HG03354 (cell line): Measurements from ENCODE around the gene TMTC3.
"Not testable (repeated sequence)": the region's sequence is repeated elsewhere in the genome, so short reads cannot be mapped to it uniquely, and the experiment has no call there.

Experiments
- ATAC-seq: cut with Tn5 transposase; IDR thresholded peaks from one replicate; pipeline ENCODE4 v1.9.1; 2021; ENCODE audit warnings: mild to moderate bottlenecking; ENCODE audit not compliant: unreplicated experiment, poor library complexity, severe bottlenecking

TMTC3 gene

GRCh38 chr12:88141774-88142609, at the start of gene TMTC3, which contains the start of gene CEP290:
Gene TMTC3, plus strand, starts transcription at chr12:88142307. Its CDS starts 6,009 bp downstream, at chr12:88148316.
Gene CEP290, minus strand, starts transcription at chr12:88142088. Its CDS starts 781 bp downstream, at chr12:88141307.
- ATAC-seq: peak; percentile 94

DNA sequence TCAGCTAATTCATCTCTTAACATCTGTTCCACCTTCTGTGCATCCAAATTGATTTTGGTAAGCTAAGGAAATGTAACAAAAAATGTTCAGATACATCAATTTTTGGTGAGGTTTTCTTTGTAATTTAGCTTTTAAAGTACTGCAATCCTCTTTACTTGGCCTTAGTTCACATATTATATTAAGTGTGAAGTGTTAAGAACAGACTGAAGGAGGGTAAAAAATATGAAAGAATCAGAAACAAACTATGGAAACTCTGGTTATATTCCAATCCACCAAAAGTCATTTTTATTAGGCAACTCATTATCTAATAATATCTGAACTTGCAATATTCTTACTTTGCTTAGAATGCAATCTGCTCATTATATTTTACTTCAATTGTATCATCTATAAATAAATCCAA, 49.3 kb upstream of the TMTC3 start:
- ATAC-seq: no peak

- no peak for ATAC-seq
Observed at GRCh38 chr12:88093573-88093972, 48.5 kb upstream of the TMTC3 start.

DNA sequence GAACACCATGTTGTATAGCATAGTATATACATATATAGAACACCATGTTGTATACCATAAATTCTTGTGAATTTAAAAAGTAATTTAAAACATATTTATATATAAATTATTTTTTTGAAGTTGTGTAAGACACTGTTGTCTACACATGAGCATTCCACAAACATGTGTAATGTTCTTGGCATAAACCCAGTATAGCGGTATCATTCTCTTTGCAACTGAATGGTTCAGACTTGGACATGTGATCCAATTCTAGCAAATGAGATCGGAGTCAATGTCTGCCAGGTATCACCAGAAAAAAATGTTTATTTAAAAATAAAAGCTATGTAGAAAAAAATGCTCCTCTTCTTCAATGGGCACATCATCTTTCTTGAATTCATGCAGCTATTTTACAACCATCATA, 34.1 kb upstream of the TMTC3 start:
- no peak for ATAC-seq

- peak; percentile 65 for ATAC-seq
Observed at GRCh38 chr12:88111074-88111652, 30.9 kb upstream of the TMTC3 start.

DNA sequence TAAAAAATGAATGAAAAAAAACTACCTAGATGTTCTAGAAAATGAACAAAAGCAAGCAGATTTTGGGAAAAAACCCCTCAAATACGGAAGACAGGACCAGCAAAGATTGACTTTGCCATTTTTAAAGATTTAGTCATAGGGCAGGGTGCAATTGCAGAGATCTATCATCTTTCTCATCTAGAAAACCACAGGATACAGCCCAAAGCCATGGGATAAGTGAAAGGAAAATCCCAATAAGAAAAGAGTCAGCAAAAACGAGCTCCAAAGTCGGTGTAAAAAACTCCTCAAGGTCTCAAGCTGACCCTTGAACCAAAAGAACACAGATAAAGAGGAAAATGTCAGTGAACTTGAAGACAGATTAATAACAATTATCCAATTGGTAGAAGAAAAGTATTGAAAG, 28.2 kb upstream of the TMTC3 start:
- ATAC-seq: no peak

GRCh38 chr12:88122666-88123065, 19.4 kb upstream of the TMTC3 start:
- no peak for ATAC-seq

- no peak for ATAC-seq
Observed at GRCh38 chr12:88127099-88127498, 15.0 kb upstream of the TMTC3 start.

- no peak for ATAC-seq
Observed at GRCh38 chr12:88127855-88128254, 14.3 kb upstream of the TMTC3 start.

- ATAC-seq: no peak
Observed at GRCh38 chr12:88132392-88132791, 9.7 kb upstream of the TMTC3 start.

DNA sequence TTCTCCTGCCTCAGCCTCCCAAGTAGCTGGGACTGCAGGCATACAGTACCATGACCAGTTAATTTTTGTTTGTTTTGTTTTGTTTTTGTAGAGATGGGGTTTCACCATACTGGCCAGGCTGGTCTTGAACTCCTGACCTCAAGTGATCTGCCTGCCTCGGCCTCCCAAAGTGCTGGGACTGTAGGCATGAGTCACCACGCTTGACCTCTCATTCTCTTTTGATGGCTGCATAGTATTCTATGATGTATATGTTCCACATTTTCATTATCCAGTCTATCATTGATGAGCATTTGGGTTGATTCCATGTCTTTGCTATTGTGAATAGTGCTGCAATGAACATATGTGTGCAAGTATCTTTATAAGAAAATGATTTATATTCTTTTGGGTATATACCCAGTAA, 8.9 kb upstream of the TMTC3 start:
- ATAC-seq: not testable (repeated sequence)

DNA sequence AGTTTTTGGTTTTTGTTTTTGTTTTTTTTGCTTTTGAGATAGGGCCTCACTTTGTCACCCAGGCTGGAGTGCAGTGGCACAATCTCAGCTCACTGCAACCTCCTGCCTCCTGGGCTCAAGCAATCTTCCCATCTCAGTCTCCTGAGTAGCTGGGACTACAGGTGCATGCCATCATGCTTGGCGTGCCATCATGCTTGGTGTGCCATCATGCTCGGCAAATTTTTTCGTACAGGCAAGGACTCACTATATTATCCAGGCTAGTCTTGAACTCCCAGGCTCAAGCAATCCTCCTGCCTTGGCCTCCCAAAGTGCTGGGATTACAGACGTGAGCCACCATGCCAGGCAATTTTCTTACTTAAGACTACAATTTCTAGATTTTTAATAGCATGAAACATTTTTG, 2.4 kb upstream of the TMTC3 start:
- ATAC-seq: not testable (repeated sequence)

- peak; percentile 0 for ATAC-seq
Observed at GRCh38 chr12:88141425-88141773, 708 bp upstream of the TMTC3 start.

- peak; percentile 4 for ATAC-seq
Observed at GRCh38 chr12:88142610-88142991, 494 bp downstream of the TMTC3 start.

- ATAC-seq: no peak
Observed at GRCh38 chr12:88144037-88144436, 1.9 kb downstream of the TMTC3 start.

DNA sequence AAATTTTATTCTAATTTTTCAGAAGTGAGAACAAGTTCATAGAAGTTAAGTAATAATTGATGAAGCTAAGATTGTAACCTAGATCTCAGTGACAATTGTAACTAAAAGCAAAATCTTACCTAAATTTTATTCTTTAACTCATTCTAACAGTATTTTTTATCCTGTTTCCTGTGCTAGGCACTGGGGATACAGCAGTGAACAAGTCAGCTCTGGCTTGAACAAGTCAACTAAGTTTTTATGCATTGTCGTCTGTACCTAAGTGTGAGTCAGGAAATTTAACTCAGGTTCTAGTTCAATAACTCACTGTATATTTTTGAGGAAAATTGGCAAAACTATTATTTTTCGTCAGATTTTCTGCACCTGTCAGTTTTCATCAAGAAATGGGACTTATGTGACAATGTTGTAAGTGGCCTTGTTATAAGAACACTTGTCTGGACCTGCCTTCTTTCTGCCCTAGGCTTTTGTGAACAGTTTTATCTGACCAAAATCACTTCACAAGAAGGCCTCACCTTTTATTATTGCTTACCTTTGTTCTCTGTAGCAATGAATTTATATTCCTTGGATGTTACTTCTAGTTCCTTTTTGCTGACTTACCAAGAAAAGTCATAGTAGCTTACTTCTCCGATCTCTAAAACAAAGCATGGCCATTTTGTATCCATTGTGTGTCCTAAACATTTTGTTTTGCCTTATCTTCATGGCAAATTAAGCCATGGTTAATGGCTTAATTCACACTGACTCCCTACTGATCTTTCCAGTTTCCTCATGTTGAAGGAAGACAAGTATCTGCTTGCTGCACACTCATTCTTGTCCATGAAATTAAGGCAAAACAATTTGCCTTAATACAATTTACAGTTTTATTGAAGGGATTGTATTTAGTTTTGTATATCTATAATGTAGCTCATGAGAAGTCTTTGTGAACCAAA, 2.7 kb downstream of the TMTC3 start:
- no peak for ATAC-seq

DNA sequence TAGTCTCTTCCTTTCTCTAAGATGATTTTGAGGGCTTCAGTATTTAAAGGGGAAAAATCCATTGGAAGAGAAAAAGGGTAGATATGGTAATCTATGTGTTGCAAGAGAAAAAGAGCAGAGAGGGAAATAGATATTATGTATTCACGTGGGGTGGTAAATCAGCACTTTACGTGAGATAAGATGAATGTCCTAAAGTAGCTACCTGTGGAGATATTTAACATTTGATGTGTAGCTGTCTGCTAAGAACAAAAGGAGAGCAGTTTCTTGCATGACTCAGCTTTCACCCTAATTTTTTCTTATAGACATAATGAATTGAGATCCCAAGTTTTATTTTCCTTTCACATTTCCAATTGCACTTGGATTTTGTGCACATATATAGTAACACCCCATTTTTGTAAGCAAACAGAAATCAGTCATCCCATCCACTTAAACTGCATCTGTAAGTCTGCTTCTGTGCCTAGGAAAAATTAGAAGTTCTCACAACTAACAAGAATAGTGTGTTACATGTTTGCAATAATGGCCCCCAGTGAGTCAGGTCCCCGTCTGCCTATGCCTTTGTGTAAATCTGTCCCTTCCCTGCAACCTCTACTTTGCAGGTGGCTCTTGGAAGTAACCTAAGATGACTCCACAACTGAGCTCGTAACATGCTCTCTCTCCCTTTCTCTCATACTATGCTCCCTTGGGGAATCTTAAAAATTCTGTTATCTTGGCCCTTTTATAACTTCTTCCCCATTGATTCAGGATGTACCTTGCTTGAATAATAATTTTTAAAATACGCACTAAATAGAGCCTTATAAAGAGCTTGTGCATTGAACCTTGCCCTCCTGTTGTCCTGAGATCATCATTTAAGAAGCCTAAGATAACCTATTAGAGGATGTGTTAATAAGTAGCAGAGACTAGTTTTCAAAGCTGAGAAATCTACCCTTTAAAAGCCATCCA, 3.7 kb downstream of the TMTC3 start:
- ATAC-seq: peak; percentile 19

DNA sequence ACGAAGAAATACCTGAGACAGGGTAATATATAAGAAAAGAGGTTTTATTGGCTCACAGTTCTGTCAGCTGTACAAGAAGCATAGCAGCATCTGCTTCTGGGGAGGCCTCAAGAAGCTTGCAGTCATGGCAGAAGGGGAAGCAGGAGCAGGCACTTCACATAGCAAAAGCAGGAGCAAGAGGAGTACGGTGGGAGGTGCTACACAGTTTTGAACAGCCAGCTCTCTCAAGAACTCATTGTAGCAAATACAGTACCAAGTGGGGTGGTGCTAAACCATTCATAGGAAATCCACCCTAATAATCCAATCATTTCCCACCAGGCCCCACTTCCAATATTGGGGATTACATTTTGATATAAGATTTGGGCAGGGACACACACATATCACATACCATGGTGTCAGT, 8.0 kb downstream of the TMTC3 start:
- ATAC-seq: no peak

DNA sequence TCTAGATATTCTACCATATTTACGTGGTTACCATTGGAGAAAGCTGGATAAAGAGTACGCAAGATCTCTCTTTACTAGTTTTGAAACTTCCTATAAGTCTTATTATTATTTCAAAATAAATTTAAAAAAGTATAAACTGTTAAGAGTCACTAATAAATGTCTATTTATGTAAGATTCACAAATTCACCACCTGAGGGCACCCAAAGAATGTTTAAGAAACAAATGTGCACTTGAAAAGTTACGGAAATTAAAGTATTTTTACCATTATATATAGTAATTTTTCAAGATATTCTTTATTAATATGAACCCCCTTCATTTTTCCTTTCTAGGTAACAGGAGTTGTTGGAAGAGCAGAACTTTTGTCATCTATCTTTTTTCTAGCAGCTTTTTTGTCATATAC, 11.9 kb downstream of the TMTC3 start:
- ATAC-seq: no peak
